LNCaP clone FGC (cell line): ENCODE data around the gene ENTPD2.

ENCODE experiments used
- DNase-seq: peaks from one replicate; pipeline ENCODE4 v3.0.0-alpha.2; 2011; ENCODE audit warnings: low read depth
- H3K4me3 ChIP-seq: 2 replicates; pipeline ENCODE4 v1.5.1; 2011; ENCODE audit warnings: mild to moderate bottlenecking, low read depth, low read length, control low read depth
- CTCF ChIP-seq: IDR thresholded peaks from 2 replicates; pipeline ENCODE4 v1.5.1; 2012; ENCODE audit warnings: mild to moderate bottlenecking; ENCODE audit not compliant: control insufficient read depth, insufficient read depth; ENCODE audit errors: extremely low read depth

ENTPD2 gene

GRCh38 chr9:137030006-137030405 is 23.9 kb downstream of the ENTPD2 start:
- no peak overlapping the region for H3K4me3 ChIP-seq
- no peak for DNase-seq
- no peak for TF ChIP-seq CTCF

- TF ChIP-seq CTCF, result peak; percentile 97
- DNase-seq, result no peak
- peak overlapping the region; percentile 56 for H3K4me3 ChIP-seq
Observed at GRCh38 chr9:137029058-137029936, 24.6 kb downstream of the ENTPD2 start.

- peak overlapping the region; percentile 56 for H3K4me3 ChIP-seq
- peak; percentile 76 for TF ChIP-seq CTCF
- DNase-seq, result no peak
Observed at GRCh38 chr9:137028263-137029057, 25.4 kb downstream of the ENTPD2 start.

- peak within 1 kb of the TSS; percentile 75 for H3K4me3 ChIP-seq
- no peak for TF ChIP-seq CTCF
- DNase-seq, result no peak
Observed at GRCh38 chr9:137027369-137028262, 26.2 kb downstream of the ENTPD2 start, which contains the start of gene ABCA2. TSS of gene ABCA2 (minus strand) at chr9:137028237. CDS start at chr9:137028140, 97 bp downstream.

- no peak for TF ChIP-seq CTCF
- peak overlapping the region; percentile 75 for H3K4me3 ChIP-seq
- no peak for DNase-seq
Observed at GRCh38 chr9:137026828-137027227, 27.0 kb downstream of the ENTPD2 start.

GRCh38 chr9:137026384-137026783 is 27.5 kb downstream of the ENTPD2 start:
- no peak for TF ChIP-seq CTCF
- H3K4me3 ChIP-seq, result peak overlapping the region; percentile 75

More at GRCh38 chr9:137026384-137026783, 27.5 kb downstream of the ENTPD2 start:
- DNase-seq, result no peak
